ENCODE results near the gene KDM2A. TPM values are rescaled to one million over a fixed set of nuclear protein-coding genes. Genes with fewer than 3 reads are reported as not detected.

KDM2A gene
- total RNA-seq, 1 experiment from 2014 or later: 50.4 TPM

DNA sequence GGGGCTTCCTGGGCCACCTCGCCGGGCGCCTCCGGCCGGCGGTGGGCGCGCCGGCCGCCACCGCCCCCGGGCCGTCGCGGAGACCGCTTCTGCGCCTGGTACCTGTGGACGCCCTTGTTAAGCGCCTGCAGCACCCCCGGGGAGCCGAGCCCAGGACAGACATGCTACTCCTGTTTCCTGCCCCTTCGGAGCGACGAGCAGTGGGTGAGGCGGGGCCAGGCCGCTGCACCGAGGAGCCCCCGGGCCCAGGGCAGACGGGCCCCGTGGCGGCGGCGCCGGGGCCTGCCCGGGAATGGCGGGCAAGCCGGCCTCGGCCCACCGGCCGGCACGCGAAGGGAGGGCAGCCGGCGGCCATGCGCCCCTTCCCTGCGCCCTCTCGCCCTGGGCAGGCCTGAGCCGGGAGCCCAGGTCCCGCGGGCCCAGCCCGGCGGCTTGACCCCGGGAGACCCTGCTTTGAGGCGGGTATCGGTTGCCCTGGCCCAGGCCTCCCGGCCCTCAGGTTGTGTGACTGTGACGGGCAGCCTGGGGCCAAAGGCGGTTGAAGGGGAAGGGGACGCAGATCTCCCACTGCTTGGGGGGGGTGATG lies 789 bp upstream of the KDM2A start:
- peak; percentile 2; the same call in 1 of the 2 replicates for ATAC-seq
- H3K4me2 ChIP-seq (ENCODE audit: low read length): peak overlapping the region; percentile 40

DNA sequence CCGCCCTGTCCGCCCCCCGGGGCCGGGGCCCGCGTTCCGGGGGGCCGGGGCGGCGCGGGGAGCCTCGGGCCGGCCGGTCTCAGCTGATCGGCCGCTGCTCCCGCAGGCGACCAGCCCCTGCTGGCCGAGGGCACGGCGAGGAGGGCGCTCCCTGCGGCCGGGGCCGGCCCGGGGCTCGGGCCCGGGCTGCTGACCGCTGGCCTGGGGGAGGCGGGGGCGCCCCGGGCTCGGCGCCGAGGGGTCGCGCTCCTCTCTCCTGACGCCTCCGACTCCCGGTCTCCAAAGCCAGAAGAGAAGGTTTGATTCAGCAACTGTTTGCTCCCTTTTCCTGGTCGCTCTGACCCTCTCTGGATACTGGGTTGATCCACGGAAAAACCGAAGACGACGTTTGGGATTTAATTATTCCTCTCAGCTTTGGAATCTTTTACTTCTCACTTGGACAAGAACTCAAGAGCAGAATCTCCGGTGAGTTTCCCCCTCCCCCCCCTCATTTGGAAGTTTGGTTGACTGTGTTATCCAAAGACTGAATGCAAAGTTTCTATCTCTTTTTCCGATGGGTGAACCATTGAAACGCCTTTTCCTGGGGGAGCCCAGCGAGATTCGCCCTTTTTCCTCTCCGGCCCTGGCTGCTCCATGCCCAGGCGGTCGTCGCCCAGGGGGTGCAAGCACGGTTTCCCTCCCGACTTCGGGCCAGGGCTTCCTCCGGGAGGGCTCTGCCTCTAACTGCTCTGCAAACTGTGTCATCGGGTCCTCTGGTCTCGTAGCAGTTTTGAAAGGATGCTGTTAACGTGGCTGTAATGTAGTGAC lies 725 bp downstream of the KDM2A start:
- BruUV-seq (replicated peaks): no TSS peak
- Histone ChIP-seq H3K27me3 (ENCODE audit: insufficient read depth, low read length) (no peaks in the 10 kb centered on the region), H3K4me3 (replicated peaks in 1 of 2; ENCODE audit: low read depth in 1 of 2, low read length in 2 of 2) (peak overlapping the region; percentile 91 to 95), H3K9me2 (ENCODE audit: insufficient read depth) (no peaks in the 10 kb centered on the region), H3K9me3 (ENCODE audit: control insufficient read depth in 1 of 2, insufficient read depth in 1 of 2, low read depth in 1 of 2, low read length in 2 of 2) (no peaks in the 10 kb centered on the region), H4K20me1 (ENCODE audit: insufficient read depth) (no peaks in the 10 kb centered on the region), H3K9ac (ENCODE audit: low read length) (peak overlapping the region; percentile 85), H3K4me1 (ENCODE audit: control insufficient read depth in 1 of 2, insufficient read depth in 2 of 2, low read length in 2 of 2) (peaks cover 7 to 16% of the 10 kb centered on the region in 2 experiments), H2AFZ (ENCODE audit: low read depth, low read length, poor library complexity, severe bottlenecking) (no peak overlapping the region), H3K4me2 (ENCODE audit: low read length) (peak overlapping the region; percentile 96), H3K27ac (ENCODE audit: low read depth, low read length) (peak overlapping the region; percentile 94), H3K79me2 (ENCODE audit: insufficient read depth, low read length) (peaks cover 48% of the 10 kb centered on the region), H3K36me3 (ENCODE audit: control insufficient read depth in 1 of 2, insufficient read depth in 2 of 2, low read length in 2 of 2) (peaks cover 7 to 10% of the 10 kb centered on the region in 2 experiments; a peak in 3 of 4 replicates)
- ATAC-seq (peak; percentile 50), DNase-seq (ENCODE audit: low read depth, low spot score) (no peak)
- intact Hi-C loops (cut with micrococcal nuclease): no loop called here
- POLR2A ChIA-PET: interaction anchor here (0.5 to 1.0 kb wide), 4 partner anchors 11 to 120 kb away, joined by 3 to 5 read pairs (median 4); no protein-coding TSS in a partner anchor
- TF ChIP-seq ELF1 (IDR thresholded peaks at IDR 0.05; ENCODE audit: borderline replicate concordance, low read depth): no peak
- TF ChIP-seq POLR2AphosphoS5 (IDR thresholded peaks at IDR 0.05; ENCODE audit: low read depth, low read length): no peak
- TF ChIP-seq ZFX (IDR thresholded peaks at IDR 0.05): peak; percentile 55
- TF ChIP-seq, protein P1, sequence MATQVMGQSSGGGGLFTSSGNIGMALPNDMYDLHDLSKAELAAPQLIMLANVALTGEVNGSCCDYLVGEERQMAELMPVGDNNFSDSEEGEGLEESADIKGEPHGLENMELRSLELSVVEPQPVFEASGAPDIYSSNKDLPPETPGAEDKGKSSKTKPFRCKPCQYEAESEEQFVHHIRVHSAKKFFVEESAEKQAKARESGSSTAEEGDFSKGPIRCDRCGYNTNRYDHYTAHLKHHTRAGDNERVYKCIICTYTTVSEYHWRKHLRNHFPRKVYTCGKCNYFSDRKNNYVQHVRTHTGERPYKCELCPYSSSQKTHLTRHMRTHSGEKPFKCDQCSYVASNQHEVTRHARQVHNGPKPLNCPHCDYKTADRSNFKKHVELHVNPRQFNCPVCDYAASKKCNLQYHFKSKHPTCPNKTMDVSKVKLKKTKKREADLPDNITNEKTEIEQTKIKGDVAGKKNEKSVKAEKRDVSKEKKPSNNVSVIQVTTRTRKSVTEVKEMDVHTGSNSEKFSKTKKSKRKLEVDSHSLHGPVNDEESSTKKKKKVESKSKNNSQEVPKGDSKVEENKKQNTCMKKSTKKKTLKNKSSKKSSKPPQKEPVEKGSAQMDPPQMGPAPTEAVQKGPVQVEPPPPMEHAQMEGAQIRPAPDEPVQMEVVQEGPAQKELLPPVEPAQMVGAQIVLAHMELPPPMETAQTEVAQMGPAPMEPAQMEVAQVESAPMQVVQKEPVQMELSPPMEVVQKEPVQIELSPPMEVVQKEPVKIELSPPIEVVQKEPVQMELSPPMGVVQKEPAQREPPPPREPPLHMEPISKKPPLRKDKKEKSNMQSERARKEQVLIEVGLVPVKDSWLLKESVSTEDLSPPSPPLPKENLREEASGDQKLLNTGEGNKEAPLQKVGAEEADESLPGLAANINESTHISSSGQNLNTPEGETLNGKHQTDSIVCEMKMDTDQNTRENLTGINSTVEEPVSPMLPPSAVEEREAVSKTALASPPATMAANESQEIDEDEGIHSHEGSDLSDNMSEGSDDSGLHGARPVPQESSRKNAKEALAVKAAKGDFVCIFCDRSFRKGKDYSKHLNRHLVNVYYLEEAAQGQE (IDR thresholded peaks at IDR 0.05; ENCODE audit: low read depth): no peak
- RAD21 ChIA-PET (ENCODE audit: low non-redundant PET in 1 of 2, low total read pairs in 2 of 2, uncharacterized antibody in 2 of 2, unreplicated experiment in 2 of 2): no interaction called here
- CTCF ChIA-PET: no interaction called here

More for the DNA sequence above, 789 bp upstream of the KDM2A start:
- Histone ChIP-seq H3K4me3 (replicated peaks in 1 of 2; ENCODE audit: low read depth in 1 of 2, low read length in 2 of 2) (no peak overlapping the region), H3K4me1 (ENCODE audit: control insufficient read depth in 1 of 2, insufficient read depth in 2 of 2, low read length in 2 of 2) (peaks cover 7 to 16% of the 10 kb centered on the region in 2 experiments), H3K27me3 (ENCODE audit: insufficient read depth, low read length) (no peaks in the 10 kb centered on the region), H3K36me3 (ENCODE audit: control insufficient read depth in 1 of 2, insufficient read depth in 2 of 2, low read length in 2 of 2) (peaks cover 3 to 10% of the 10 kb centered on the region in 2 experiments; a peak in 3 of 4 replicates), H3K9ac (ENCODE audit: low read length) (no peak overlapping the region), H3K9me2 (ENCODE audit: insufficient read depth) (no peaks in the 10 kb centered on the region), H3K27ac (ENCODE audit: low read depth, low read length) (peak overlapping the region; percentile 75; the same call in 1 of the 2 replicates), H4K20me1 (ENCODE audit: insufficient read depth) (no peaks in the 10 kb centered on the region), H3K9me3 (ENCODE audit: control insufficient read depth in 1 of 2, insufficient read depth in 1 of 2, low read depth in 1 of 2, low read length in 2 of 2) (no peaks in the 10 kb centered on the region), H3K79me2 (ENCODE audit: insufficient read depth, low read length) (peaks cover 36% of the 10 kb centered on the region), H2AFZ (ENCODE audit: low read depth, low read length, poor library complexity, severe bottlenecking) (no peak overlapping the region)
- no TSS peak for BruUV-seq (replicated peaks)
- RAD21 ChIA-PET (ENCODE audit: low non-redundant PET in 1 of 2, low total read pairs in 2 of 2, uncharacterized antibody in 2 of 2, unreplicated experiment in 2 of 2): no interaction called here
- intact Hi-C loops (cut with micrococcal nuclease): no loop called here
- CTCF ChIA-PET: no interaction called here
- POLR2A ChIA-PET: interaction anchor here (1.0 kb wide), 1 partner anchor 63 kb away, joined by 3 read pairs; no protein-coding TSS in a partner anchor
- DNase-seq (ENCODE audit: low read depth, low spot score): no peak
- TF ChIP-seq POLR2A (IDR thresholded peaks at IDR 0.05; ENCODE audit: borderline replicate concordance, extremely low read depth, insufficient read depth, insufficient read length) (no peak), ELF1 (IDR thresholded peaks at IDR 0.05; ENCODE audit: borderline replicate concordance, low read depth) (no peak), JUND (IDR thresholded peaks at IDR 0.05) (no peak), CEBPB (IDR thresholded peaks at IDR 0.05; ENCODE audit: low read depth) (no peak)

Measured in HCT116 (cell line).